COLO668 (cell line): ENCODE data around the gene OR52K1.

Source experiments
- DNase-seq: peaks from one replicate; lab custom pipeline; 2025; ENCODE audit not compliant: unreplicated experiment; lab: John Stamatoyannopoulos, UW

OR52K1 gene

GRCh38 chr11:4482445-4482844, at the start of gene OR52K1:
TSS of gene OR52K1 (plus strand) at chr11:4482646. CDS start at chr11:4488901, 6,255 bp downstream.
- no peak for DNase-seq

GRCh38 chr11:4433856-4434255, 48.6 kb upstream of the OR52K1 start:
- no peak for DNase-seq

- DNase-seq = no peak
These were observed 46.0 kb upstream of the OR52K1 start for GRCh38 chr11:4436411-4436810.

GRCh38 chr11:4441515-4441914, 40.9 kb upstream of the OR52K1 start:
- no peak for DNase-seq

- DNase-seq = no peak
These were observed 39.1 kb upstream of the OR52K1 start for GRCh38 chr11:4443232-4443891.

- DNase-seq = no peak
These were observed 33.5 kb upstream of the OR52K1 start, which contains the start of gene OR52K2 for GRCh38 chr11:4448995-4449394. TSS of gene OR52K2 (plus strand) at chr11:4449295. CDS start at chr11:4449340, 45 bp downstream.

GRCh38 chr11:4453118-4453517, 29.3 kb upstream of the OR52K1 start:
- no peak for DNase-seq

- no peak for DNase-seq
These were observed 28.4 kb upstream of the OR52K1 start for GRCh38 chr11:4454021-4454420.

- DNase-seq = no peak
These were observed 27.0 kb upstream of the OR52K1 start for GRCh38 chr11:4455419-4455818.

- no peak for DNase-seq
These were observed 22.9 kb upstream of the OR52K1 start for GRCh38 chr11:4459500-4459899.

- no peak for DNase-seq
These were observed 22.3 kb upstream of the OR52K1 start for GRCh38 chr11:4460151-4460550.

GRCh38 chr11:4464216-4465159, 18.0 kb upstream of the OR52K1 start:
- no peak for DNase-seq

- no peak for DNase-seq
These were observed 17.0 kb upstream of the OR52K1 start for GRCh38 chr11:4465407-4465806.

- DNase-seq = no peak
These were observed 16.1 kb upstream of the OR52K1 start for GRCh38 chr11:4466131-4466870.

- no peak for DNase-seq
These were observed 15.5 kb upstream of the OR52K1 start for GRCh38 chr11:4466871-4467442.

- DNase-seq = no peak
These were observed 14.4 kb upstream of the OR52K1 start for GRCh38 chr11:4467811-4468606.

GRCh38 chr11:4479644-4480043, 2.8 kb upstream of the OR52K1 start:
- no peak for DNase-seq

- DNase-seq = no peak
These were observed 1.7 kb upstream of the OR52K1 start for GRCh38 chr11:4480577-4481239.

GRCh38 chr11:4481240-4481582, 1.2 kb upstream of the OR52K1 start:
- DNase-seq = no peak

- DNase-seq = no peak
These were observed 1.9 kb downstream of the OR52K1 start for GRCh38 chr11:4484310-4484709.
